Neural crest cell (in vitro differentiated cells): ENCODE measurements around the gene IGLL5. TPM values are rescaled to one million over a fixed set of nuclear protein-coding genes. Genes with fewer than 3 reads are reported as not detected.
"Not testable (repeated sequence)": the region's sequence is repeated elsewhere in the genome, so short reads cannot be mapped to it uniquely, and the experiment has no call there.

Source experiments
- DNase-seq: peaks from one replicate; pipeline ENCODE4 v3.0.0; 2021; ENCODE audit warnings: low read depth, mixed read lengths, low spot score
- H3K27ac Mint-ChIP-seq: one replicate; pipeline ENCODE4 v1.8.0; 2021; ENCODE audit warnings: mild to moderate bottlenecking, mixed read lengths; ENCODE audit not compliant: unreplicated experiment
- H3K27me3 Mint-ChIP-seq: 2 replicates; pipeline ENCODE4 v1.8.0; 2021; ENCODE audit warnings: low read depth, mild to moderate bottlenecking, mixed read lengths
- H3K36me3 Mint-ChIP-seq: 2 replicates; pipeline ENCODE4 v1.8.0; 2021; ENCODE audit warnings: low read depth, mild to moderate bottlenecking, mixed read lengths
- H3K4me1 Mint-ChIP-seq: 2 replicates; pipeline ENCODE4 v1.8.0; 2021; ENCODE audit warnings: mixed read lengths
- H3K4me3 Mint-ChIP-seq: one replicate; pipeline ENCODE4 v1.8.0; 2021; ENCODE audit warnings: mild to moderate bottlenecking, mixed read lengths
- H3K9me3 Mint-ChIP-seq: 2 replicates; pipeline ENCODE4 v1.8.0; 2021; ENCODE audit warnings: mixed read lengths
- total RNA-seq: library from RNA; stranded (reverse); gene quantifications from 2 replicates; pipeline ENCODE4 v1.2.1, GENCODE V29; 2021
- TF ChIP-seq, protein P1 (sequence below): fragments of 200-600 bp; sonication (generic); conservative IDR thresholded peaks from 2 replicates; pipeline ENCODE4 v1.5.0; 2021; ENCODE audit warnings: antibody characterized with exemption, mild to moderate bottlenecking

The IGLL5 gene
- total RNA-seq, 1 donor from 2014 or later, result not detected

DNA sequence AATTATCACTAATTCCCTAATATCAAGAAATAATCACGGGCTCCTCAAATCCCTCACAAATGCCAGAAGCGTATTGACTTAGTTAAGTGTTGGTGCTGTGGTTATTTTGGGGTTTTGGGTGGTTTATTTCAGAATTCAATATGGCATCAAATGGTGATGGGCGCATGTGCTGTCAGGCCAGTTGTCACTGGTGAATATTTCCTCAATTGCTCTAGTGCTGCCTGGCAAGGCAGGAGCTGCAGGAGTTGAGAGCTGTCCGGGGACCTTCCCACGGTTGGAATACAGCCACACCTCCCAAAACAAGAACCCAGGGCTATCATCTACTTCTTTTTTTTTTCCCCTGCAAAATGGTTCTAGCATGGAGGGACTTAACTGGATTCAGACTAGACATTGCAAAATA, 10.3 kb downstream of the IGLL5 start:
- TF ChIP-seq, protein P1, sequence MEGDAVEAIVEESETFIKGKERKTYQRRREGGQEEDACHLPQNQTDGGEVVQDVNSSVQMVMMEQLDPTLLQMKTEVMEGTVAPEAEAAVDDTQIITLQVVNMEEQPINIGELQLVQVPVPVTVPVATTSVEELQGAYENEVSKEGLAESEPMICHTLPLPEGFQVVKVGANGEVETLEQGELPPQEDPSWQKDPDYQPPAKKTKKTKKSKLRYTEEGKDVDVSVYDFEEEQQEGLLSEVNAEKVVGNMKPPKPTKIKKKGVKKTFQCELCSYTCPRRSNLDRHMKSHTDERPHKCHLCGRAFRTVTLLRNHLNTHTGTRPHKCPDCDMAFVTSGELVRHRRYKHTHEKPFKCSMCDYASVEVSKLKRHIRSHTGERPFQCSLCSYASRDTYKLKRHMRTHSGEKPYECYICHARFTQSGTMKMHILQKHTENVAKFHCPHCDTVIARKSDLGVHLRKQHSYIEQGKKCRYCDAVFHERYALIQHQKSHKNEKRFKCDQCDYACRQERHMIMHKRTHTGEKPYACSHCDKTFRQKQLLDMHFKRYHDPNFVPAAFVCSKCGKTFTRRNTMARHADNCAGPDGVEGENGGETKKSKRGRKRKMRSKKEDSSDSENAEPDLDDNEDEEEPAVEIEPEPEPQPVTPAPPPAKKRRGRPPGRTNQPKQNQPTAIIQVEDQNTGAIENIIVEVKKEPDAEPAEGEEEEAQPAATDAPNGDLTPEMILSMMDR, result no peak
- Mint-ChIP-seq H3K4me1 (no peaks in the 10 kb centered on the region), H3K4me3 (no peak overlapping the region), H3K27me3 (peaks cover 70% of the 10 kb centered on the region), H3K27ac (no peak overlapping the region), H3K36me3 (no peaks in the 10 kb centered on the region), H3K9me3 (no peaks in the 10 kb centered on the region)
- no peak for DNase-seq

DNA sequence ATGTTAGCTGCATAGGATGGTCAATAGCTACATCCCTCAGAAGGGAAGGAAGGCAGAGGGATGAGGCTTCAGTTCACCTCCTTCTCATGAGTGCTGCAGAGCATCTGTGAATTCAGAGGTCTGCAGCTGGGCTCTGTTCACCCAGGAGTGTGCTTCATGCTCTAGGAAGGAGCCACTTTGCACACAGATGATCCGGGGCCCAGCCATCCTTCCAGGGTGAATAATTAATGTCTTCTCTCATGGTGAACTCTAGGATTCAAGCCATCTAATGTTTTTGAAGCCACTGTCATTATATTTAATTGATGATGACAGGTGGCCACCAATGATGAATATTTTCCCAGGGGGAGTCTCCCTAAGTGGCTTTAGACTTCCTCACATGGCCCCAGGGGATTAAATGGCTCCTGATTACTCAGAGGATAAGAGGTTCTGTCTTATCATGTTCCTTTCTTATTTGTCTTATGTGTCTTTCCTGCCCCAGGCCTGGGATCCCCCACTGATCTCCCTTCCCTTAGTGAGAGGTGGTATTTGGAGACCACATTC, 10.9 kb downstream of the IGLL5 start:
- H3K4me1 Mint-ChIP-seq, H3K36me3 Mint-ChIP-seq: not testable (repeated sequence)
- peaks cover 71% of the 10 kb centered on the region for H3K27me3 Mint-ChIP-seq

DNA sequence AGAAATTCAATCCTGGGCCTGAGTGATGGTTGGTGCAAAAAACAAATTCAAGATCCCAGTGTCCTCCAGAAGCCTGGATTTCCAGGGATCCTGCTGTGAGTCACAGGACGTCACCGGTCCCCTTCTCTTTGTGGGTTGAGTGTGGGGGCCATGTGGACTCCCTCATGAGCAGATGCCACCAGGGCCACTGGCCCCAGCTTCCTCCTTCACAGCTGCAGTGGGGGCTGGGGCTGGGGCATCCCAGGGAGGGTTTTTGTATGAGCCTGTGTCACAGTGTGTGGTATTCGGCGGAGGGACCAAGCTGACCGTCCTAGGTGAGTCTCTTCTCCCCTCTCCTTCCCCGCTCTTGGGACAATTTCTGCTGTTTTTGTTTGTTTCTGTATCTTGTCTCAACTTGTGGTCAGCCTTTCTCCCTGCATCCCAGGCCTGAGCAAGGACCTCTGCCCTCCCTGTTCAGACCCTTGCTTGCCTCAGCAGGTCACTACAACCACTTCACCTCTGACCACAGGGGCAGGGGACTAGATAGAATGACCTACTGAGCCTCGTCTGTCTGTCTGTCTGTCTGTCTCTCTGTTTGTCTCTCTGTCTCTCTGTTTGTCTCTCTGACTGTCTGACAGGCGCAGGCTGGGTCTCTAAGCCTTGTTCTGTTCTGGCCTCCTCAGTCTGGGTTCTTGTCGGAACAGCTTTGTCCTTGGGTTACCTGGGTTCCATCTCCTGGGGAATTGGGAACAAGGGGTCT, 11.9 kb downstream of the IGLL5 start:
- not testable (repeated sequence) for H3K36me3 Mint-ChIP-seq, H3K4me3 Mint-ChIP-seq, DNase-seq, H3K27ac Mint-ChIP-seq, H3K4me1 Mint-ChIP-seq, H3K9me3 Mint-ChIP-seq
- H3K27me3 Mint-ChIP-seq, result peaks cover 64% of the 10 kb centered on the region

More for the DNA sequence above, 10.9 kb downstream of the IGLL5 start:
- not testable (repeated sequence) for H3K9me3 Mint-ChIP-seq, H3K27ac Mint-ChIP-seq, DNase-seq, H3K4me3 Mint-ChIP-seq

DNA sequence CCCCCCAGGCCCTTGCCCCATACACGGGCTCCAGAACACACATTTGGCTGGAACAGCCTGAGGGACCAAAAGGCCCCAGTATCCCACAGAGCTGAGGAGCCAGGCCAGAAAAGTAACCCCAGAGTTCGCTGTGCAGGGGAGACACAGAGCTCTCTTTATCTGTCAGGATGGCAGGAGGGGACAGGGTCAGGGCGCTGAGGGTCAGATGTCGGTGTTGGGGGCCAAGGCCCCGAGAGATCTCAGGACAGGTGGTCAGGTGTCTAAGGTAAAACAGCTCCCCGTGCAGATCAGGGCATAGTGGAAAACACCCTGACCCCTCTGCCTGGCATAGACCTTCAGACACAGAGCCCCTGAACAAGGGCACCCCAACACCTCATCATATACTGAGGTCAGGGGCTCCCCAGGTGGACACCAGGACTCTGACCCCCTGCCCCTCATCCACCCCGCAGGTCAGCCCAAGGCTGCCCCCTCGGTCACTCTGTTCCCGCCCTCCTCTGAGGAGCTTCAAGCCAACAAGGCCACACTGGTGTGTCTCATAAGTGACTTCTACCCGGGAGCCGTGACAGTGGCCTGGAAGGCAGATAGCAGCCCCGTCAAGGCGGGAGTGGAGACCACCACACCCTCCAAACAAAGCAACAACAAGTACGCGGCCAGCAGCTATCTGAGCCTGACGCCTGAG, 13.1 kb downstream of the IGLL5 start:
- not testable (repeated sequence) for H3K4me1 Mint-ChIP-seq, H3K9me3 Mint-ChIP-seq, H3K4me3 Mint-ChIP-seq, H3K27ac Mint-ChIP-seq, H3K36me3 Mint-ChIP-seq, DNase-seq
- peaks cover 56% of the 10 kb centered on the region for H3K27me3 Mint-ChIP-seq

DNA sequence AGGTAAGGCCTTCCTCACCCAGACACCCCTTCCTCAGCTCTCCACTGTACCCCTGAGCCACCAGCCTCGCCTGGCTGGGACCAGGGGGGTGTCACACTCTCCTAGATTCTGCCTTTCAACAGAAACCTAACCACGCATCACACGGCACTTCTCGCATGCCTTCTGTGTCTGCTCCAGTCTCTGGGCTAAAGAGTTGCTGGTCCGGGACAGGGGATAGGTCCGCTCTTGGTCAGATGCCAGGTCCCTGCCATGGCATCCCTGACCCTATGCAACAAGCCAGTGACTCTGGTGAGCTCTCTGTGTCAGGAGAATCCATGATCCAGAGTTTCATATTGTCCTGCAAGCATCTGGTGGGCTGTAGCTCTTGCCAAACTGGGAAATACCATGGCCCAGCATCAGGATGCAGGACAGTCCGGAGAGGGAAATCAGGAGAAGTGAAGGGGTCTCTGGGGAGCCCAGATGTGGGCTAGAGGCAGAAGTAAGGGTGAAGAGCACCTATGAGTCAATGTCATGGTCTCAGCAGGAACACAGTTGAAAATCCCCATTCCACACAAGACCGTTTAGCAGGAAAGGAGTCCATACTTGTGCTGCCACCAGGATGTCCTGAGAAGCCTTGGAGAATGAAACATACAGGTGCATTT, 14.1 kb downstream of the IGLL5 start:
- Mint-ChIP-seq H3K4me3 (no peak overlapping the region), H3K9me3 (no peaks in the 10 kb centered on the region), H3K36me3 (no peaks in the 10 kb centered on the region), H3K27ac (no peak overlapping the region), H3K4me1 (no peaks in the 10 kb centered on the region), H3K27me3 (peaks cover 47% of the 10 kb centered on the region)
- TF ChIP-seq, protein P1, result no peak
- no peak for DNase-seq

DNA sequence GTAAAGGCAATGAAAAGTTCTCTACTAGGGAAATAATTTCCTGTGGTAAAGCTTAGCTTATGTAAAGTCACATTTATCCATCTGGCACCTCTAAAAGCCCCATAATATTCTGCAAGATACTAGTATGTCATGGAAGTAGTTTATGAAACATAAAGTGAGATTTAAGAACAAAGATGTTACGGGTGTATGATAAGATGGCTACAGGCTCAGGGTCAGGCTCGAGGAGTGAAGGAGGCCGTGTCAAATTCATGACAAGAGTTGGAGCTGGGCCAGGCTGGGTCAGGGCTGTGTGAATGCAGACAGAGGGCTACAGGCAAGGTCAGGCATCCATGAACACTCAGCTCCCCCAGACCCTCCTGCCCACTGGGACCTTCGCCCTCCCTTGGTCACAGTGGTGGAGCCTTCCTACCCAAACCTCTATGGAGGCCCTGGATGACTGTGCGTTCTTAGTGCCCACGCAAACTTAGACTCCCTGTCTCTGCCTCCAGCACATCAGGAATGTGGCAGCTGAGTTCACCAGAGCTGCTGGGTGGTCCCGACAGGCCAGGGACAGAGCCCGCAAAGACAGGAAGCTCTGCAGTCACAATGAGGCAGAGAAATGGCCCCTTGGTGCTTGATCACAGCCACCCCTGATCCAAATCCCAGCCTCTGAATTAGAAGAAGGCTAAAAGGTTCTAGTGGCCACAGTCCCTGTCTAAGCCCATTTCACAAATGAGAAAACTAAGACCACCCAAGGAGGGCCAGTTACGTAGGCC, 14.8 kb downstream of the IGLL5 start:
- TF ChIP-seq, protein P1, result no peak
- Mint-ChIP-seq H3K36me3 (no peaks in the 10 kb centered on the region), H3K9me3 (no peaks in the 10 kb centered on the region), H3K27ac (no peak overlapping the region), H3K27me3 (peaks cover 47% of the 10 kb centered on the region), H3K4me3 (no peak overlapping the region), H3K4me1 (no peaks in the 10 kb centered on the region)
- no peak for DNase-seq
